GM19240 (cell line): ENCODE measurements around the gene NCOA7.
A peak's percentile ranks its signal among the peaks of the same experiment; 100 is the strongest.
"Not testable (repeated sequence)": the region's sequence is repeated elsewhere in the genome, so short reads cannot be mapped to it uniquely, and the experiment has no call there.

Experiments
- DNase-seq: peaks from one replicate; pipeline ENCODE4 v3.0.0; 2011; ENCODE audit warnings: low spot score; ENCODE audit not compliant: insufficient read length

The NCOA7 gene

DNA sequence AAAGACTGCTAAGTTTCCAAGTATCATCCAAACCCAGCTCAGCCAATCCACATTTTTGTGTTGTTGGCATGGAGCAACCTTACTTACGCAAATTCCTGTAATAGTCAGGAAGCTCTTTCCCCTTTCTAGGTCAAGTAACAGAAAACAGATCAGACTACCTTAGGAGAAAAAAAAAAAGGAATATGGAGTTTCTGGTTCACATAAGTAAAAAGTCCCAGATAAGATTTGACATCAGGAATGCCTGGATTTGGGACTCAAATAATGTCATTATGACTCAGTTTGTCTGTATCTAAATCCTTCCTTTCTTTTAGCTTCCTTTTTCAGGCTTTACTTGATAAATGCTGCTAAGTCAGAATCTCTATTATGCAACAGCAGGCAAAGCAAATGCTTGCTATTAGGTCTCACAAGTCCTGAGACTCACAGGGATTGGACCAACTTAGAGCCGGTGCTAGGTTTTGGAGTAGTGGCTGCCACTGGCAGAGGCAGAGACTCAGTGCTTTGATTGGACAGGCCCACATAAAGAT, 44.5 kb downstream of the NCOA7 start:
- no peak for DNase-seq

DNA sequence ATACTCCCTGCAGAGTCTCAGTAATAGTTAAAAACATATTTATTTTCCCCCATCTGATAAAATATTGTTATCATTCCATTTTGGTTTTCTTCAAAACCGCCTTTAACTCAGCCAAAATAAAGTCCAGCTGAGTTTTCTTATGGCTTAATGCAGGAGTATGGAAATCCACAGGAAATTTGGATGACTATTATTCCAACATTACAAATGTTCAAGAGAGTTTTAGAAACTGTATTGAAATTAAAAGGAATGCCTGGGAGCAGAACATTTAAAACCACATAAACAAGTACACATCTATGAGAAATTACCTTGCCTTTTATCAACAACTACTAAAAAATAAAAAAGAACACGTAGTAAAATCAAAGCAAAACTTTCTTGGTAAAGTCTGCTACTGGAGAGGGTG, 45.7 kb downstream of the NCOA7 start:
- DNase-seq = no peak

DNA sequence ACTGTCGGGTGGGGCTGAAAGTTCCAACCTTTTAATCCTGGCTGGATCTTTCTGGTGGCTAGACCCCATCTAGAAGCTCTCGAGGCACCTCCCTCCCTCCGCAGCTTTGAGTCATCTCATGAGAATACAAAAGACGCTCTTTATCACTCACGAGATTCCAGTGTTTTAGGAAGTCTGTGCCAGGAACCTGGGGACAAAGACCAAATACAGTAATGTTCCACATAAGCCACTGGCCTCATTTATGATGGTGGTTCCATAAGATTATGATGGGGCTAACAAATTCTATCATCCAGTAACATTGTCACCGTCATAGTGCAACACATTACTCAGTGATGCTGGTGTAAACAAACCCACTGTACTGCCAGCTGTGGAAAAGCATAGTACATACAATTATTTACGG, 48.7 kb downstream of the NCOA7 start:
- no peak for DNase-seq

DNA sequence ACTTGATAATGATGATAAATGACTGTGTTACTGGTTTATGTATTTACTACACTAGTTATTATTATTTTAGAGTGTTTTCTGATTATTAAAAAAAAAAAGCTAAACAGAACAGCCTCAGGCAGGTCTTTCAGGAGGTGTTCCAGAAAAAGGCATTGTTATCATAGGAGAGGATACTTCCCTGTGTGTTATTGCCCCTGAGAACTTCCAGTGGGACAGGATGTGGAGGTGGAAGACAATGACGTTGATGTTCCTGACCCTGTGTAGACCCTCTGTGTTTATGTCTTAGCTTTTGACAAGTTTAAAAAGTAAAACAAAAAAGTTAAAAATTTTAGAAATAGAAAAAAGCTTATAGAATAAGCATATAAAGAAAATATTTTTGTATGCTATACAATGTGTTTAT, 49.1 kb downstream of the NCOA7 start:
- no peak for DNase-seq

DNA sequence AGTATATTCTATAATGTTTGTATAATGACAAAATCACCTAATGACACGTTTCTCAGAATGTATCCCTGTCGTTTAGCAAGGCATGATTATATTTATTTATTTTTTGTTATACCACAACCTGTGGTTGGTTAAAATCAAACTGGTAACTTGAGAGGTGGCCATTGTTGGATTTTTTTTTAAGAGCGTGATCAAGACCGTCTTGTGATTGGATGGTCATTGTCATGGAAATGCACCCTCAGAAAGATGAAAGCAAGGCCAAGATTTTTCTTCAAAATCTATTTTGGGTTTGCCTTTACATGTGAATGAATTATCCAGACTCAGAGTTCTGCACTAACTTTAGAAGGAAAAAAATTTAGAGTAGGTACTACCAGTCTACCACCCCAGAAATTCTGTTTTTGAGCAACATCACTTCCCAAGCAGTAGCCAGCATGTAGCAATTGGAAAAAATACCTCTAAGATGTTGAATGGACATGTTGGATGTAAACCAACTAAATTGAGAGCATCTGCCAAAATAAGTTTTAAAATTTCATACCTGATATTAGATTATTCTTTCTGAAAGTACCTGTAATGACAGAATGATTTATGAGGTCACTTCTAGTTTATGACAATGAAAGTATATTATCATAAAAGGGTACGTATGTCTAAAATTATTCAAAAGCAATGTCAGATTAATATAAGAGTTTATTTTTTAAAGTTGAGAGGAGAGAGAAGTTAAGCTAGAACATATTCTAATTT, 50.8 kb downstream of the NCOA7 start:
- DNase-seq = no peak

DNA sequence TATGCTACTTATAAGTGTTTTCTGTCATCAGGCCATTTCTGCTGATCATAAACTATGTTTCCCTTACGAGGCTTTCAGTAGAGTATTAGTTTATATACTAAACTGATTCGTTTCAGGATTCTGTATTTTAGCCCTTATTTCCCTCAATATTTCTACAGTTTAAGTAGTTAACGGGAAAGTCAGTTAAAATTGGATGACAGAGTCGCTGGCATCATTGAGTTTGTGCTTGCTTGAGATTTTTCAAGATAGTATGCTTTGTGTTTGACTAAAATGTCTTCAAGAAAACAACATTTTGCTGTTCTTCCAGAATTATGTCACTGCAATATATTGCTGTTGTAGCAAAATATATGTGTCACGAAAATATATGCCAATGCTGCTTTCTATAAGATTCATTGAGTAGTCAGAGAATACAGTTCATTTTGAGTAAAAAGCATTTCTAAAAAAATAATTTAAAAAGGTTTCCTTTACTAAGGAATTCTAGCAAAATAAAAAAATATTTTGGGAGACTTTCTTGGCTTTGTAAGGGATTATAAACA, 51.4 kb downstream of the NCOA7 start:
- DNase-seq = no peak

DNA sequence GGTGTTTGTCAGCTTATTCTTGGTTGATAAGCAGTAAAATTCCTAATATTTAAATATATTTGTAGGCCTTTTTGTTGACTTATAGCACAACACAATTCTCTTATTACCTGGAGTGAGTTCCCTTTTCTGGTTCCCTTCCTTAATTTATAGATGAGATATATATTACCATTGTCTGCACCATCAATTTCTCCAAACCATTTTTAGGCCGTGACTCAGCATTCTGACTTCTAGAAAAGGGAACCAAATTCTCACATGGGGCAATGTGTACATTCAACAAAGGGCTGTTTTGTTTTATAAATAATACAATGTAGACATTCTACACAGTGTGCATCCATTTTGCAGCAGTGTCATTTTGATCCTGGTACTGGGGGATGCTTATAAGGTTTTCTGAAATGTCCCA, 52.8 kb downstream of the NCOA7 start:
- no peak for DNase-seq

DNA sequence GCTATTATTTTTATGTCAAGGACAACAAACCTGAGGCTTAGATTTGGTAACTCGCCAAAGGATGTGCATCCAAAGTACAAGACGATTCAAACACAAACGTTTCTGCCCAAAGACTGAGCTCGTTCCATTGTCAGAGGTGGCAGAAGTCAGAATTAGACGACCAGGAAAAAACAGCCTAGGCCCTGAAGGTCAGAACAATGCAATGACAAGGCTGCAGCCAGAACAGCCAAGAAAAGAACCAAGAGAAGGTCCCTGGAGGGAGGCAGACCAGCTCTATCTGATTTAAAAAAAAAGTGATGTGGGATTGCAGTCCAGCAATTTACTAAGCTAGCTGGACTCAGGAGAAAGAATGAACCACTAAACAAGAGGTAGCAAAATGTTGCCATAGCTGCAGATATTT, 54.2 kb downstream of the NCOA7 start:
- DNase-seq = no peak

DNA sequence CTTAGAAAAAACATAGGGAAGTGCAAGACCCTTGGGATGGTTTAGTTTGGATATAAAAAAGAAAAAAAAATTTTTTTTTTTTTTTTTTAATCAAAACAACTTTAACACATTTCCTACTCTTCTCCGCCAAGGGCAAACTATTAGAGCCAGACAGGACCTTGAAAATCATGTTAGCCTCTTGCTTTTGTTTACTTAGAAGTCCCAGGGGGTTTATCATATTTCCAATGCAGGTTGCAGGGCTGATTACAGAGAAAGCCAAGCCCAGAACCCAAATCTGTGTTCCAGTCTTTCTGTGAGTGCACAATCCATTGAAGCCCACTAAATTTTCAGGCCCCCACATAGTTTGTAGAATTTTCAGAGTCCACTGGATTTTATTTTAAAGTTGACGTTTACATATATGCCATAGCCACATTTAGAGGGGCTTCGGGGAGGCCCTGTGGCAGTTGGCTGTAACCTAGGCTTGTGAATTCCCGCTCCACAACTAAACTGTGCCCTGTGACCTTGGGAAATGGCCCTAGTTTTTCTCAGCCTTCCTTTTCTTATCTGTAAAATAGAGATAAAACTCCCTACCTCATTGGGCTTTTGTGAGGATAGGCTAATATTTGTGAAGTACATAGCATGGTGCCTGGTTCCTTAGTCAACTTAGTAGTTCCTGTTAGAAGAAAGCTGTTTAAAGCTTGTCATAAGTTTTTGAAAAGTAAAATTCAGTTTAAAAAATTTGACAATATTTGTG, 55.7 kb downstream of the NCOA7 start:
- DNase-seq = no peak

DNA sequence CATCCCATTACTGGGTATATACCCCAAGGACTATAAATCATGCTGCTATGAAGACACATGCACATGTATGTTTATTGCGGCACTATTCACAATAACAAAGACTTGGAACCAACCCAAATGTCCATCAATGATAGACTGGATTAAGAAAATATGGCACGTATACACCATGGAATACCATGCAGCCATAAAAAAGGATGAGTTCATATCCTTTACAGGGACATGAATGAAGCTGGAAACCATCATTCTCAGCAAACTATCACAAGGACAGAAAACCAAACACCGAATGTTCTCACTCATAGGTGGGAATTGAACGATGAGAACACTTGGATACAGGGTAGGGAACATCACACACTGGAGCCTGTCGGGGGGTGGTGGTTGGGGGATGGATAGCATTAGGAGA, 57.5 kb downstream of the NCOA7 start:
- DNase-seq = not testable (repeated sequence)

DNA sequence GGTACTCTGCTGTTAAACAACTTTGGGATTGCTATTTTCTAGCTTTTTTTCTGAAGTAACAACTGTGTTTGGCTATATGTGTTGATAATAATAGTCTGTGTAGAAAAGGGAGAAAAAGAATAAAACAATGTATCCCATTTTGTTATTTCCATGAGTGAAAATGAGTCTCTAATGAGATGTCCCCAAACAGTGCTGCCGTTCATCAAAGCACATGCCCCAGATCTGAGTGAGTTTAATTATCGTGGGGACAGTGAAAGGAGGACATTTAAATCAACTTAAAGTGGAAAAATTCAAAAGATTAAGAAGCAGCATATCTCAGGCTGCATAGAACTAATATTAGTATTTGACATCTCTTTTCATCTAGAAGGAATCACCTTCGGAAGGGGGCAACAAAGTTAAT, 59.6 kb downstream of the NCOA7 start:
- no peak for DNase-seq

DNA sequence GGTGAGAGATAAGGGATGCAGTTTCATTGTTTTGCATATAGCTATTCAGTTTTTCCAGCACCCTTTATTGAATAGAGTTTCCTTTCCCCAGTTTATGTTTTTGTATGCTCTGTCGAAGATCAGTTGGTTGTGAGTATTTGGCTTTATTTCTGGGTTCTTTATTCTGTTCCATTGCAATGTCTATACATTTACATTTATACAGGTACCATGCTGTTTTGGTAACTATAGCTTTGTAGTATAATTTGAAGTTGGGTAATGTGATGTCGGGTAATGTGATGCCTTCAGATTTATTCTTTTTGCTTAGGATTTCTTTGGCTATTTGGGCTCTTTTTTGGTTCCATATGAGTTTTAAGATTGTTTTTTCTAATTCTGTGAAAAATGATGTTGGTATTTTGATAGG, 61.8 kb downstream of the NCOA7 start:
- DNase-seq = no peak

DNA sequence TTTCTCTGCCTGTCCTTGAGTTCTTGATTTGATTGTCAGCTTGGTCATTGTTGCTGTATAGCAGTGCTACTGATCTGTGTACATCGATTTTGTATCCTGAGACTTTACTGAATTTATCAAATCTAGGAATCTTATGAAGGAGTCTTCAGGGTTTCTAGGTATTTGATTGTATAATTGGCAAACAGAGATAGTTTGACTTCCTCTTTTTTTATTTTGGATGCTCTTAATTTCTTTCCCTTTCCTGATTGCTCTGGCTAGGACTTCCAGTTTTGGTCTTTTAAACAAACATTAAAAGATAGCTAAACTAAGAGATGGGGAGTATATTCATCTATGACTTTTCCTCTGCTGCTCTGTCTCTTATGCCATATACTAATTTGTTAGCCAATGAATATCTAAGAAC, 62.4 kb downstream of the NCOA7 start:
- DNase-seq = no peak

DNA sequence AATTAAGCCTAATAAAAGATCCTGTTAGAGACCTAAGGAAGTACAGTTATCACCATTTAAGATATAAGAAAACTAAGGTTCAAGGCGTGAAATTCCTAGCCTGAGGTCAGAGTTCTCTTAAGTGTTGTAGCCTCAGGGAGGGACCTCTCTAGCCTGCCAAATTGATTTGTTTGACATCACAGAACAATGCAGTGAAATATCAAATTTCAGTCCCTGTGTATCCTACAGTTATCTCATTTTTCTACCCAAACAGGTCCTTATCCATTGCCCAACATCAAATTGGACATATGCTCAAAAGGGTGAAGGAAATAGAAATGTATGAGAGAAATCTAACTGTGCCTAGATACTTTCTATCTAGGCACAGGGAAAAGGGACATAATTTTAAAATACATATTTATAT, 63.0 kb downstream of the NCOA7 start:
- DNase-seq = no peak

DNA sequence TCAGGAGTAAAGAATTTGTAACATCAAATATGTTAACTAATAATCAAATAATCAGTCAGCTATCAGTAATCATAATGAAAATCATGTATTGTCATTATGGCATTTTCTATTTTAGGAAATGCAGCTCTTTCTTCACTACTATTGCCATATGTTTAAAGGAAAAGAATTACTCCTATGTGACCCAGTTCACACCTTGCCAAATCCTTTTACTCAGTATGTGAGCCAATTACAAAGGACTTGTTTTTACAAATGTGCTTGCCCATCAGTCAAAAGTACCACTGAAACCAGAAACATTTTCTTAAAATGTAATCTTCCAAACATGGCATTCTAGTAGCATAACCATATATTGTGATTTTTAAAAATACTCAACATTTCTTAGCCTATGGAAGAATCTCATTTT, 63.6 kb downstream of the NCOA7 start:
- DNase-seq = no peak

DNA sequence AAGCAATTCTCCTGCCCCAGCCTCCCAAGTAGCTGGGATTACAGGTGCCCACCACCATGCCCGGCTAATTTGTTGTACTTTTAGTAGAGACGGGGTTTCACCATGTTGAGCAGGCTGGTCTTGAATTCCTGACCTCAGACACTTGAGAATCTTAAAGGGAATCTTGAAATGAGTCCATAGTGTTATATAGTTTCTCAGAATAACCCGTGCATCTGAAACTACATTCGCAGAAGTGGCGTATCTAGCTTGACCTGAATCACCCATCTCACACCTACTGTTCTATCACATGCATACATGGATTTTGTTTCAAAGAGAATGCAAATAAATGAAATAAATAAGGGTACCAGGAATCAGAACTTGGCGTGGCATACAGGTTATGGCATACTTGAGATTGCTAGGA, 65.0 kb downstream of the NCOA7 start:
- DNase-seq = no peak

DNA sequence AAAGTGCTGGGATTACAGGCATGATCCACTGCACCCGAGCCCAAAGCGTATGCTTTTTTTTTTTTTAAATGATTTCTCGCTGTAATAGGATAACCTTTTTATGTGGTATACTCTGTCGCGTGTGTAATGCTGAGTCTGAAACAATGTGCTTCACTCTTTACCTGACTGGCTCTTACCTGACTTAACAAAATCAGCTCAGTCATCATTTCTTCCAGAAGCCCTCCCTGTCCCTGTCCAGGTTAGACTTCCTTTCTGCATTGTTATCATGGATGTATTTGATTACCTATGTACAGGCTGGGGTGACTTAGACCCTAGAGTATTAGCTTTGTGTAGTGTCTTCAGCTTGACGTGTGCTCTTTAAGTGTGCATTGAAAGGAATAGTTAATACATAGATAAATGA, 67.1 kb downstream of the NCOA7 start:
- DNase-seq = no peak

DNA sequence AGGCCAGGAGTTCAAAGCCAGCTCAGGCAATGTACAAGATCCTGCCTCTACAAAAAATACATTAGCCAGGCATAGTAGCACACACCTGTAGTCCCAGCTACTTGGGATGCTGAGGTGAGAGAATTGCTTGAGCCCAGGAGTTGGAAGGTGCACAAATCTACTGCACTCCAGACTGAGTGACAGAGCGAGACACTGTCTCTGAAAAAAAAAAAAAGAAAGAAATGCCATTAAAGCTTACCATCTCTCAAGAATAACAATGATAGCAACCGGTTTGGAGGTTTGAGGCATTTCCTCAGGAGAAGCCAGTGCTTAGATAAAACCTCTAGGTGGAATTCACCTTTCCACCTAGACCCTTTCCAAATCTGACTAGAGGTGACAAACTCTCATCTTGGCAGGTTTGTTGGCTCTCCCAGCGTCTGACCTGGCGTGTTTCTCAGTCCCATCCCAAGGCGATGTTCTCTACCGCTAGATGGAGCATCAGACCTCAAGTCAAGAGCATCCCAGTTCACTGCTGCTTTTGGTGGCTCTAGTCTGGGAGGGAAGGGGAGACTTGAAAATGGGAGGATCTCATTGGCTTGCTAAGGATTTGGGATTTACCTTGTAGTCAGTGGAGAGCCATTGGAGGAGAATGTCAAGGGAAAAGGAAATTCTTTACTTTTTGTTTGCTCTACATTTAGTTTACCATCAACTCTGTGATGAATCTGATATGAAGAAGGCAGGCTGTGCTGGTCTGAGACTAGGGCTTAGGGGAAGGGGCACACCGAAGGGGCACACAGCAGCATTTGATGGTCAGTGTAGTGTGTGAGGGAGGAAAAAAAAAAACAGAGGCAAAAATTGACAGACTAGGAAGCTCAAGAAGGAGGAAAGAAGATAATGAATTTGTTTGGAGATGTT, 67.9 kb downstream of the NCOA7 start:
- DNase-seq = peak; percentile 8

DNA sequence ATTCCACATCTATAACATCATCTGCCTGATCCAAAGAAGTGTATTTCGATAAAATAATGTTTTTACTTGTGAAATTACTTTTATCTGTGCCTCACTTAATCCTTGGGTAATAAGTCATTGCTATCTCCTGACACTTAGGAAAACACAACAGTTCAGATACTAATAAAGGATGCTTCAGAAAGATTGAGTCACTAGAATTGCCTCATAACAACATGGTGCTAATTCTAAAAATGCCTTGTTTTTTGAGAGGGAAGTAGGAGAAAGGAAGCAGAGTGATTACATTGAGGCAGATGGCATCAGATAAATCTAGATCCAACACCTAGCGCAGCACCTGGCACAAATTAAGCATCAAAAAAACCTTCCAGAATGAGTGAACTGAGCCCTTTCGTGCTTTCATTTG, 69.0 kb downstream of the NCOA7 start:
- DNase-seq = no peak

DNA sequence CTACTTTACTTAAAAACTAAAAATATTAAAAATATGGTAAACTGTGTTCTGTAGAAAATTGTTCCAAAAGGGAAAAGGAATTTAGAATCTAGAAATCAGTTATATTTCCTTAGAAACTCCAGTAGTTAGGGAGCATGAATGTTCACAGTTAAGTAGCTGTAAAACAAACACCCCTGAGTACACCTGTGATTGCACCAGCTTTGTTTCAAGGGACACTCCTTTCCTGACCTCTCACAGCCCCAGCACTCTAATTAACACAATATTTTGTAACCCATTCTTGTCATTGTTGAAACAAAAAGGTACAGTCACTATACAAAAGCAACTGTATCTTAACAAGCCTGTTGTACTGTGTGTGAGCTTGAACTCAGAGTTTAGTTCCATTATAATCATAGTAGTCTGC, 72.3 kb downstream of the NCOA7 start:
- no peak for DNase-seq

DNA sequence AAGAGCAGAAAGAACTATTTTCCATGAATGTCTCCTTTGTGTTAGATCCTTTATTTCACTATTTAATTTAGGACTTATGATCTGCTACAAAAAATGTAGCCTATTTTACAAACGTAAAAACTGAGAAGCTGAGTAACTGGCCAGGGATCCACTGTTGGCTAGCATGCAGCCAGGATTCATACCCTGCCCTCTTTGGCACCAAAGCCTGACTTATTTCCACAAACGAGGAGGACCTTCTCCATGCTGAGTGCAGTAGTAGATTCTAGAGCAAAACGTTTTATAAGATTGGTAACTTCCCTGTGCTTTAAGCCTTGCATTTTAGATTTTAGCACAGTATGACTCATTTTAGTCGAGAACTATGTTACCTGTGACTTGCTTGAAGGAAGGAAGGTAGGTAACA, 74.3 kb downstream of the NCOA7 start:
- no peak for DNase-seq

DNA sequence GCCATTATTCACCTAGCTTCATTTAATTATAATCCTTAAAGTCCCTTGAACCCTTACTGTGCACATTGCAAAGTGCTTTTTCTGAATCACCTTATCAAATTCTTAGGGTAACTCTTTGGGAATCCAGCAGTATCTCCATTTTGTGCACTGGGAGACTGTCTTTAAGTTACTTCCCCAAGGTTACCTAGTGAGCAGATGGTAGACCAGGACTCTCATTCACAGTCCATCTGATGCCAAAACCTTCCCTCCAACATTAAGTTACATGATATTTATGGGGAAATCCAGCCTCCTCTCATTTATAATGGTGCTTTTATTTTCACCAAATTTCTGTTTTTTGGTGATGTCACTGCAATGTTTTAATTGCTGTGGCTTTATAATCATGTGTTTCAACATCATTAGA, 75.7 kb downstream of the NCOA7 start:
- no peak for DNase-seq
